H1 (cell line): ENCODE data around the gene ZSCAN20. TPM values are rescaled to one million over a fixed set of nuclear protein-coding genes. Genes with fewer than 3 reads are reported as not detected.

Source experiments
- CTCF ChIA-PET: fragments of 300-600 bp; sonication (Branson Sonifier 250); formaldehyde crosslinking; loops from one replicate; lab custom pipeline; 2021; ENCODE audit not compliant: partially characterized antibody; lab: Charles Lee
- POLR2A ChIA-PET: fragments of 300-600 bp; sonication (Branson Sonifier 250); formaldehyde crosslinking; loops from one replicate; lab custom pipeline; 2021; ENCODE audit warnings: inconsistent platforms; ENCODE audit not compliant: partially characterized antibody; lab: Charles Lee
- DNase-seq, 2 experiments: peaks; one replicate each; pipeline versions ENCODE4 v3.0.0 to v3.0.0-alpha.2; 2010 to 2022; ENCODE audit warnings: low spot score in 2 of 2, low read depth in 1 of 2, mixed read lengths in 1 of 2
- FAIRE-seq: peaks from 2 replicates; lab custom pipeline; 2011; peaks lifted over from hg19 to GRCh38; lab: Jason Lieb, UNC
- H2AFZ ChIP-seq: 2 replicates; pipeline ENCODE4 v1.8.1; 2012; ENCODE audit warnings: low read length, inconsistent platforms
- H2AK5ac ChIP-seq: 2 replicates; pipeline ENCODE4 v1.6.1; 2013; ENCODE audit warnings: low read depth, low read length
- H2BK120ac ChIP-seq: replicated peaks from 2 replicates; pipeline ENCODE3; 2013; ENCODE audit warnings: low read depth, low read length, inconsistent platforms
- H2BK12ac ChIP-seq: 2 replicates; pipeline ENCODE4 v1.6.1; 2013; ENCODE audit warnings: low read depth, low read length
- H2BK15ac ChIP-seq: 2 replicates; pipeline ENCODE4 v1.6.1; 2013; ENCODE audit warnings: low read length
- H2BK20ac ChIP-seq: 2 replicates; pipeline ENCODE4 v1.6.1; 2013; ENCODE audit warnings: low read length
- H2BK5ac ChIP-seq: 2 replicates; pipeline ENCODE4 v1.6.1; 2013; ENCODE audit warnings: low read depth, low read length
- H3K14ac ChIP-seq: 2 replicates; pipeline ENCODE4 v1.6.1; 2013; ENCODE audit warnings: inconsistent platforms; ENCODE audit not compliant: insufficient read length
- H3K18ac ChIP-seq: 2 replicates; pipeline ENCODE4 v1.6.1; 2013; ENCODE audit warnings: low read length; ENCODE audit errors: extremely low read depth
- H3K23ac ChIP-seq: 2 replicates; pipeline ENCODE4 v1.6.1; 2013; ENCODE audit warnings: inconsistent platforms; ENCODE audit not compliant: insufficient read length
- H3K23me2 ChIP-seq: 2 replicates; pipeline ENCODE4 v1.6.1; 2013; ENCODE audit warnings: low read depth, low read length
- H3K27ac ChIP-seq: 2 replicates; pipeline ENCODE4 v1.6.1; 2011; ENCODE audit warnings: low read depth, low read length, inconsistent platforms
- H3K27me3 ChIP-seq, 4 experiments: replicated peaks in 1 of 4; 1 replicate in 1 of 4; 2 replicates in 3 of 4; pipeline versions ENCODE4 v1.6.1 to v1.8.1; 2011 to 2013; ENCODE audit warnings: low read length in 3 of 4, mild to moderate bottlenecking in 3 of 4, inconsistent platforms in 2 of 4, mixed read lengths in 2 of 4, moderate library complexity in 1 of 4; ENCODE audit not compliant: control insufficient read depth in 3 of 4, insufficient read depth in 3 of 4; ENCODE audit errors: extremely low read depth in 1 of 4
- H3K36me3 ChIP-seq, 4 experiments: 2 replicates each; pipeline versions ENCODE4 v1.6.1 to v1.8.1; 2011 to 2013; ENCODE audit warnings: mild to moderate bottlenecking in 4 of 4, low read length in 3 of 4, moderate library complexity in 2 of 4, control low read depth in 1 of 4, inconsistent platforms in 1 of 4; ENCODE audit not compliant: insufficient read depth in 4 of 4, control insufficient read depth in 2 of 4
- H3K4ac ChIP-seq: replicated peaks from 2 replicates; pipeline ENCODE3; 2013; ENCODE audit warnings: low read length, low read depth, mixed read lengths, inconsistent platforms; ENCODE audit not compliant: insufficient read length
- H3K4me1 ChIP-seq, 4 experiments: replicated peaks in 1 of 4; 1 replicate in 1 of 4; 2 replicates in 3 of 4; pipeline versions ENCODE4 v1.6.1 to v1.8.1; 2011 to 2013; ENCODE audit warnings: low read length in 3 of 4, inconsistent platforms in 2 of 4, mixed read lengths in 1 of 4; ENCODE audit not compliant: insufficient read depth in 4 of 4, control insufficient read depth in 3 of 4
- H3K4me2 ChIP-seq, 2 experiments: 2 replicates each; pipeline versions ENCODE4 v1.6.1 to v1.8.1; 2011 to 2013; ENCODE audit warnings: low read depth in 2 of 2, low read length in 2 of 2, control low read depth in 1 of 2, inconsistent platforms in 1 of 2, mild to moderate bottlenecking in 1 of 2; ENCODE audit not compliant: insufficient read depth in 1 of 2
- H3K4me3 ChIP-seq, 4 experiments: fragments of 200-600, 300-600 bp in 1 of 4; sonication (generic), shearing (Covaris generic), sonication (Bioruptor Twin) in 1 of 4; 2 replicates each; pipeline versions ENCODE4 v1.5.1 to v1.8.1; 2011 to 2016; ENCODE audit warnings: low read length in 4 of 4, low read depth in 3 of 4, control low read depth in 2 of 4, inconsistent platforms in 2 of 4, mild to moderate bottlenecking in 2 of 4, mixed read lengths in 1 of 4, moderate library complexity in 1 of 4; ENCODE audit not compliant: insufficient read depth in 2 of 4; ENCODE audit errors: extremely low read depth in 1 of 4
- H3K56ac ChIP-seq: replicated peaks from 2 replicates; pipeline ENCODE3; 2013; ENCODE audit warnings: low read depth, mild to moderate bottlenecking, mixed read lengths, low read length, inconsistent platforms; ENCODE audit not compliant: insufficient read length
- H3K79me1 ChIP-seq: 2 replicates; pipeline ENCODE4 v1.6.1; 2013; ENCODE audit warnings: low read depth, low read length, control low read depth
- H3K79me2 ChIP-seq, 2 experiments: 2 replicates each; pipeline versions ENCODE4 v1.6.1 to v1.8.1; 2012 to 2013; ENCODE audit warnings: low read length in 2 of 2, mild to moderate bottlenecking in 2 of 2, inconsistent platforms in 1 of 2; ENCODE audit not compliant: insufficient read depth in 2 of 2, control insufficient read depth in 1 of 2
- H3K9ac ChIP-seq, 4 experiments: replicated peaks in 1 of 4; 1 replicate in 1 of 4; 2 replicates in 3 of 4; pipeline versions ENCODE4 v1.6.1 to v1.8.1; 2011 to 2013; ENCODE audit warnings: low read depth in 3 of 4, low read length in 3 of 4, control low read depth in 2 of 4, mild to moderate bottlenecking in 2 of 4, moderate library complexity in 2 of 4, inconsistent platforms in 1 of 4; ENCODE audit errors: extremely low read depth in 1 of 4
- H3K9me3 ChIP-seq, 2 experiments: 2 replicates each; pipeline versions ENCODE4 v1.6.1 to v1.8.1; 2012 to 2013; ENCODE audit warnings: mild to moderate bottlenecking in 2 of 2, moderate library complexity in 2 of 2, control low read depth in 1 of 2, inconsistent platforms in 1 of 2, low read depth in 1 of 2, low read length in 1 of 2, mixed read lengths in 1 of 2; ENCODE audit not compliant: insufficient read depth in 2 of 2
- H4K20me1 ChIP-seq, 2 experiments: replicated peaks in 1 of 2; 2 replicates each; pipeline versions ENCODE3 to v1.8.1; 2011 to 2013; ENCODE audit warnings: inconsistent platforms in 2 of 2, low read length in 2 of 2, mild to moderate bottlenecking in 1 of 2; ENCODE audit not compliant: insufficient read depth in 2 of 2, control insufficient read depth in 1 of 2
- H4K5ac ChIP-seq: 2 replicates; pipeline ENCODE4 v1.6.1; 2013; ENCODE audit warnings: low read length, low read depth, mixed read lengths, inconsistent platforms; ENCODE audit not compliant: insufficient read length
- H4K8ac ChIP-seq: 2 replicates; pipeline ENCODE4 v1.8.0; 2013; ENCODE audit warnings: mild to moderate bottlenecking, moderate library complexity, low read length, inconsistent platforms; ENCODE audit not compliant: insufficient read depth; ENCODE audit errors: extremely low read depth
- H4K91ac ChIP-seq: replicated peaks from 2 replicates; pipeline ENCODE3; 2013; ENCODE audit warnings: low read length, mixed read lengths, inconsistent platforms; ENCODE audit not compliant: insufficient read length
- CREB1 ChIP-seq: IDR thresholded peaks from 2 replicates; pipeline ENCODE4 v1.6.1; 2012; ENCODE audit warnings: inconsistent platforms
- CTCF ChIP-seq, 3 experiments: IDR thresholded peaks; 1 replicate in 2 of 3; 2 replicates in 1 of 3; pipeline versions ENCODE4 v1.5.1 to v1.6.1; 2011; ENCODE audit warnings: low read length in 3 of 3, mild to moderate bottlenecking in 3 of 3, inconsistent platforms in 2 of 3, low read depth in 1 of 3, moderate library complexity in 1 of 3; ENCODE audit not compliant: insufficient read depth in 1 of 3; ENCODE audit errors: control extremely low read depth in 1 of 3
- FOSL1 ChIP-seq: IDR thresholded peaks from 2 replicates; pipeline ENCODE4 v1.6.1; 2011; ENCODE audit warnings: mild to moderate bottlenecking, low read depth, low read length, moderate library complexity; ENCODE audit not compliant: insufficient read depth
- HDAC6 ChIP-seq: IDR thresholded peaks from one replicate; pipeline ENCODE4 v1.7.1; 2012; ENCODE audit warnings: low read depth, mild to moderate bottlenecking, inconsistent platforms, low read length, moderate library complexity
- KDM4A ChIP-seq: IDR thresholded peaks from one replicate; pipeline ENCODE4 v1.7.1; 2012; ENCODE audit warnings: low read depth, mild to moderate bottlenecking, moderate library complexity, low read length, inconsistent platforms; ENCODE audit not compliant: severe bottlenecking
- SIN3A ChIP-seq, 2 experiments: IDR thresholded peaks in 1 of 2; conservative IDR thresholded peaks in 1 of 2; 2 replicates each; pipeline ENCODE4 v1.6.1; 2011 to 2012; ENCODE audit warnings: low read length in 2 of 2, improper control_type of control experiment in 1 of 2, low read depth in 1 of 2, mild to moderate bottlenecking in 1 of 2
- TCF12 ChIP-seq: IDR thresholded peaks from 2 replicates; pipeline ENCODE4 v1.6.1; 2011; ENCODE audit warnings: low read depth, mild to moderate bottlenecking, low read length
- WGBS, 2 experiments: shearing (Covaris generic) in 1 of 2; methylation state at CpG; one replicate each; pipeline versions ENCODE4 v1.1.6 to v1.1.7; 2013 to 2015; ENCODE audit warnings: low lambda C conversion rate in 2 of 2, mixed read lengths in 2 of 2, inconsistent platforms in 1 of 2, low coverage in 1 of 2, missing lambda C conversion rate in 1 of 2; ENCODE audit not compliant: insufficient replicate concordance in 2 of 2, insufficient coverage in 1 of 2, insufficient read length in 1 of 2; ENCODE audit errors: extremely low coverage in 1 of 2, missing lambda C conversion rate in 1 of 2; 5-methylcytosine and 5-hydroxymethylcytosine counted together
- polyA plus RNA-seq, 7 experiments: library from polyadenylated mRNA; depleted of rRNA in 3 of 7; stranded (reverse) in 5 of 7; unstranded in 2 of 7; fragments of >200 nt in 5 of 7; fragments of 200-250 nt in 2 of 7; gene quantifications; 1 replicate in 5 of 7; 2 replicates in 1 of 7; 4 replicates in 1 of 7; pipeline versions ENCODE4 v1.2.1 to v1.2.3, GENCODE V29; 2011 to 2013; ENCODE audit warnings: missing spikeins in 2 of 7, mixed read lengths in 2 of 7
- total RNA-seq: library from RNA; stranded (reverse); fragmentation: NEBNext Ultra II Directional; extraction: Animal tissue kit (Norgen Biotek cat#: 25700); gene quantifications from 2 replicates; pipeline ENCODE4 v1.2.1, GENCODE V29; 2021

Gene ZSCAN20
- total and polyA plus RNA-seq, 2 of the 8 experiments (the other 6 are each of a cell fraction or from before 2014, with no cell fraction given): 0.70 to 3.4 TPM

GRCh38 chr1:33459691-33460090 lies 12.8 kb upstream of the ZSCAN20 start:
- Histone ChIP-seq H3K18ac (no peak overlapping the region), H3K4me1 (peaks cover 0 to under 1% (median under 1%) of the 10 kb centered on the region in 4 experiments; a peak in 3 of 7 replicates), H2AK5ac (peak overlapping the region; percentile 77; the same call in 1 of the 2 replicates), H3K23me2 (no peaks in the 10 kb centered on the region), H2BK12ac (no peak overlapping the region), H3K79me1 (no peaks in the 10 kb centered on the region), H3K79me2 (no peaks in the 10 kb centered on the region), H2AFZ (no peak overlapping the region), H4K5ac (no peak overlapping the region), H3K9ac (no peak overlapping the region), H2BK15ac (no peak overlapping the region), H4K8ac (no peak overlapping the region), H3K4me2 (no peak overlapping the region), H3K36me3 (no peaks in the 10 kb centered on the region), H3K56ac (no peak overlapping the region), H3K4me3 (no peak overlapping the region), H3K4ac (no peak overlapping the region), H3K14ac (no peak overlapping the region), H3K27me3 (no peaks in the 10 kb centered on the region), H2BK5ac (no peak overlapping the region), H4K91ac (no peak overlapping the region), H3K9me3 (no peaks in the 10 kb centered on the region), H4K20me1 (no peaks in the 10 kb centered on the region), H3K27ac (no peak overlapping the region), H2BK120ac (no peak overlapping the region), H3K23ac (no peak overlapping the region), H2BK20ac (no peak overlapping the region)
- ChIA-PET CTCF (interaction anchor here (0.6 to 7.3 kb wide), 5 partner anchors 8 to 173 kb away, joined by 3 to 75 read pairs (median 3); no protein-coding TSS in a partner anchor), POLR2A (interaction anchor here (0.7 kb wide), 1 partner anchor 165 kb away, joined by 3 read pairs; no protein-coding TSS in a partner anchor)
- 86% methylated on average over 4 of the region's 4 CpGs; no CpG with 5 or more reads in 1 of the 2 experiments for WGBS, 2 experiments
- DNase-seq (no peak), FAIRE-seq (no peak)
- TF ChIP-seq CREB1: no peak
- TF ChIP-seq HDAC6: no peak
- TF ChIP-seq CTCF (IDR thresholded peaks at IDR 0.05; ENCODE audit: control extremely low read depth in 1 of 3, insufficient read depth in 1 of 3, low read depth in 1 of 3, low read length in 3 of 3): no peak
- TF ChIP-seq FOSL1: no peak
- no peak for TF ChIP-seq TCF12
- no peak for TF ChIP-seq SIN3A (conservative IDR thresholded peaks at IDR 0.05 in 1 of 2, IDR thresholded peaks at IDR 0.05 in 1 of 2; ENCODE audit: low read depth in 1 of 2, low read length in 2 of 2)
- no peak for TF ChIP-seq KDM4A
